ENCODE data around the gene FKBP1B.
"Not testable (repeated sequence)": the region's sequence is repeated elsewhere in the genome, so short reads cannot be mapped to it uniquely, and the experiment has no call there.

The FKBP1B gene

GRCh38 chr2:24104906-24105305, 55.4 kb downstream of the FKBP1B start:
- DNase-seq: no peak

- DNase-seq: no peak
Observed at GRCh38 chr2:24105816-24106215, 56.3 kb downstream of the FKBP1B start.

- DNase-seq: no peak
Observed at GRCh38 chr2:24106786-24107185, 57.2 kb downstream of the FKBP1B start.

DNA sequence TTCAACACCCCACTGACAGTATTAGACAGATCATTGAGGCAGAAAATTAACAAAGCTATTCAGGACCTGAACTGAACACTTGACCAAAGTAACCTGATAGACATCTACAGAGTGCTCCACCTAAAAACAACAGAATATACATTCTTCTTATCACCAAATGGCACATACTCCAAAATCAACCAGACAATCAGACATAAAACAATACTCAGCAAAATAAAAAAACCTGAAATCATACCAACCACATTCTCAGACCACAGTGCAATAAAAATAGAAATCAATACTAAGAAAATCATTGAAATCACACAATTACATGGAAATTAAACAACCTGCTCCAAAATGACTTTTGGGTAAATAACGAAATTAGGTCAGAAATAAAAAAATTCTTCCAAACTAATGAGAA, 57.8 kb downstream of the FKBP1B start:
- DNase-seq: no peak

DNA sequence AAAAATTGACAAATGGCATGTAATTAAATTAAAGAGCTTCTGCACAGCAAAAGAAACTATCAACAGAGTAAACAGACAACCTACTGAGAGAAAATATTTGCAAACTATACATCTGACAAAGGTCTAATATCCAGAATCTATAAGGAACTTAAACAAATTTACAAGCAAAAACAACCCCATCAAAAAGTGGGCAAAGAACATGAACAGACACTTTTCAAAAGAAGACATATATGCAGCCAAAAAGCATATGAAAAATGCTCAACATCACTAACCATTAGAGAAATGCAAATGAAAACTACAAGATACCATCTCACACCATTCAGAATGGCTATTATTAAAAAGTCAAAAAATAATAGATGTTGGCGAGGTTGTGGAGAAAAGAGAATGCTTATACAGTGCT, 59.9 kb downstream of the FKBP1B start:
- DNase-seq: not testable (repeated sequence)

- no peak for DNase-seq
Observed at GRCh38 chr2:24110660-24111303, 61.2 kb downstream of the FKBP1B start.

- no peak for DNase-seq
Observed at GRCh38 chr2:24111407-24111901, 61.9 kb downstream of the FKBP1B start.

Data from T-helper 2 cell (primary cell).